Colonic mucosa (tissue), 4 donors: Measurements from ENCODE around the gene GSG1L. TPM values are rescaled to one million over a fixed set of nuclear protein-coding genes. Genes with fewer than 3 reads are reported as not detected.

Source experiments
- DNase-seq: peaks from one replicate; pipeline ENCODE4 v3.0.0-alpha.2; 2020
- H3K27ac ChIP-seq: fragments of 200-600 bp; one replicate; pipeline ENCODE4 v1.8.0; 2021
- H3K27me3 ChIP-seq: fragments of 200-600 bp; one replicate; pipeline ENCODE4 v1.8.0; 2021
- H3K36me3 ChIP-seq: fragments of 200-600 bp; one replicate; pipeline ENCODE4 v1.8.0; 2021
- H3K4me1 ChIP-seq: fragments of 200-600 bp; one replicate; pipeline ENCODE4 v1.8.0; 2021; ENCODE audit warnings: mild to moderate bottlenecking
- H3K4me3 ChIP-seq: fragments of 200-600 bp; one replicate; pipeline ENCODE4 v1.8.0; 2021
- H3K9ac ChIP-seq, 2 donors: one replicate each; pipeline ENCODE4 v1.7.0; 2013; ENCODE audit warnings: control low read depth in 2 of 2, low read depth in 2 of 2, low read length in 2 of 2
- H3K9me3 ChIP-seq: fragments of 200-600 bp; one replicate; pipeline ENCODE4 v1.8.0; 2021
- intact Hi-C: fragments of 100-400 bp; cut with DNase I; formaldehyde crosslinking; loops from one replicate; pipeline ENCODE4 v1.14.1; 2022
- total RNA-seq, 2 donors: library from RNA; stranded (reverse); fragmentation: NEBNext Ultra II Directional in 1 of 2; extraction: Animal tissue kit (Norgen Biotek cat#: 25700) in 1 of 2; gene quantifications; one replicate each; pipeline ENCODE4 v1.2.1, GENCODE V29; 2021
- TF ChIP-seq, protein P1 (sequence below): fragments of 200-600 bp; IDR thresholded peaks from one replicate; pipeline ENCODE4 v1.8.0; 2022; ENCODE audit warnings: antibody characterized with exemption, mild to moderate bottlenecking
- donor health status: healthy.
- donor health status: DM: no; HTN: no; CAD: no.
- donor health status: DM: no; HTN: no; CAD: no.

Gene GSG1L
- total RNA-seq, 2 donors from 2014 or later: 0.13 to 0.15 TPM

DNA sequence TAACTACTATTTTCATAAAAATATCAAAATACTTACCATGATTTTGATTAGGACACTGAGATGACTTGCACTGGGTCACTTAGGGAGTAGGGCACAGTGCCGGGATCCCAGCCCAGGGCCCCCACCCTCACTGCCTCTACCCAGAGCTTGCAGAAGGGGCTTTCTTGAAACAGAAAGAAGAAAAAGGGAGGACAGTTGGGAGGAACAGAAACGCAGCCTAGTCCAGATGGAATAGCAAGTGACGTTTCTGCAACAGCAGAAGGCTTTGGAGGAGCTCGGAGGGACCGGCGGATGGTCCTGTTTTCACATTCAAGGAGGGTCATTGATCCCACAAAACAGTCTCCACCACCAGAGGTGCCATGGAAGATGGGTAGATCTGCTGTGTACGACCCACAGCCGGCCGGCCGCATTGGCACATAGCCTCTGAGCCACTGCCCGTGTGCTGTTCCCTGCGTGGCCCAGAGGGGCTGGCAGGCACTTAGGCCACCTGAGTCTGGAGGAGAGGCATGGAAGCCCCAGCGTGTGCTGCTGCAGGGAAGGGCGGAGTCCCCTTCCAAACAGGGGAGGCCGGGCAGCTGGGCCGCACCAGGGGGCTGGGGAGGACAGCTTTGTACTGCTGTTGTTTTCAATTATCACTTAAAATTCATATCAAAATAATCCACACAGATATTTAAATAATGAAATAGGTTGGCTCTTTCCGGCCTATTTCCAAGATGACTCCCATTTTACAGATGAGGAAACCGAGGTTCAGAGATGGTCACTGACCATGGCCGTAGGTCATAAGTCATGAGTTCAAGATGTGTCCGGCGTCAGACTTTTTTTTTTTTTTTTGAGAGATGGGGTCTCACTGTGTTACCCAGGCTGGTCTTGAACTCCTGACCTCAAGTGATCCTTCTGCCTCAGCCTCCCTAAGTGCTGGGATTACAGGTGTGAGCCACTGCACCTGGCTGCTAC is 22.9 kb upstream of the GSG1L start:
- H3K9ac ChIP-seq: no peak overlapping the region
- no peak for DNase-seq
- H3K27ac ChIP-seq: no peak overlapping the region
- H3K4me1 ChIP-seq: peaks cover 4% of the 10 kb centered on the region
- no peak overlapping the region for H3K4me3 ChIP-seq
- intact Hi-C loops: no loop called here
- H3K27me3 ChIP-seq: no peaks in the 10 kb centered on the region
- no peaks in the 10 kb centered on the region for H3K9me3 ChIP-seq
- no peaks in the 10 kb centered on the region for H3K36me3 ChIP-seq
- TF ChIP-seq, protein P1, sequence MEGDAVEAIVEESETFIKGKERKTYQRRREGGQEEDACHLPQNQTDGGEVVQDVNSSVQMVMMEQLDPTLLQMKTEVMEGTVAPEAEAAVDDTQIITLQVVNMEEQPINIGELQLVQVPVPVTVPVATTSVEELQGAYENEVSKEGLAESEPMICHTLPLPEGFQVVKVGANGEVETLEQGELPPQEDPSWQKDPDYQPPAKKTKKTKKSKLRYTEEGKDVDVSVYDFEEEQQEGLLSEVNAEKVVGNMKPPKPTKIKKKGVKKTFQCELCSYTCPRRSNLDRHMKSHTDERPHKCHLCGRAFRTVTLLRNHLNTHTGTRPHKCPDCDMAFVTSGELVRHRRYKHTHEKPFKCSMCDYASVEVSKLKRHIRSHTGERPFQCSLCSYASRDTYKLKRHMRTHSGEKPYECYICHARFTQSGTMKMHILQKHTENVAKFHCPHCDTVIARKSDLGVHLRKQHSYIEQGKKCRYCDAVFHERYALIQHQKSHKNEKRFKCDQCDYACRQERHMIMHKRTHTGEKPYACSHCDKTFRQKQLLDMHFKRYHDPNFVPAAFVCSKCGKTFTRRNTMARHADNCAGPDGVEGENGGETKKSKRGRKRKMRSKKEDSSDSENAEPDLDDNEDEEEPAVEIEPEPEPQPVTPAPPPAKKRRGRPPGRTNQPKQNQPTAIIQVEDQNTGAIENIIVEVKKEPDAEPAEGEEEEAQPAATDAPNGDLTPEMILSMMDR: no peak

DNA sequence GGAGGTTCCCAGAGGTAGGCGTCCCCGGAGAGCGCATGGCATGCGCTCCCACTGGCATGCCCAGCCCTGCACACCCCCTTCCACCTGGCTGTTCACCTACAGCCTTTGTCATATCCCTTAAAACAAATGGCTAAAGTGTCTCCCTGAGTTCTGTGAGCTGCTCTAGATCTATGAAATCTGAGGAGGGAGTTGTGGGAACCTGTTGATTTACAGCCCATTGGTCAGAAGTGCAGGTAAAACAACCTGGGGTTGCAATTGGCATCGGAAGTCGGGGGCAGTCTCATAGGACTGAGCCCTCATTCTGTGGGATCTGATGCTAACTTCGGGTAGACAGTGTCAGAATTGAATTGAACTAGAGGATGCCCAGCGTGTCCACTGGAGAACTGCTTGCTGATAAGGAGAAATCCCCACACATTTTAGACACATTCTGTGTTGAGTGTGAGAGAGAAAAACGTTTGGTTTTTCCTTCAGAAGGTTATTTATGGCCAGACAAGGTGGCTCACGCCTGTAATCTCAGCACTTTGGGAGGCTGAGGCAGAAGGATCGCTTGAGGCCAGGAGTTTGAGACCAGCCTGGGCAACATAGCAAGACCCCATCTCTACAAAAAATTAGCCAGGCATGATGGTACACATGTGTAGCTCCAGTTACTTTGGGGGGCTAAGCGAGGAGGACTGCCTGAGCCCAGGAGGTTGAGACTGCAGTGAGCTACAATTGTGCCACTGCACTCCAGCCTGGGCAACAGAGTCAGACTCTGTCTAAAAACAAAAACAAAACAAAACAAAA is 22.1 kb upstream of the GSG1L start:
- intact Hi-C loops: no loop called here
- no peak overlapping the region for H3K4me3 ChIP-seq
- TF ChIP-seq, protein P1: no peak

GRCh38 chr16:28084209-28084608 is 20.7 kb upstream of the GSG1L start:
- Histone ChIP-seq H3K4me1 (peaks cover 4% of the 10 kb centered on the region), H3K27me3 (no peaks in the 10 kb centered on the region), H3K4me3 (no peak overlapping the region), H3K36me3 (no peaks in the 10 kb centered on the region), H3K27ac (no peak overlapping the region), H3K9ac (no peak overlapping the region), H3K9me3 (no peaks in the 10 kb centered on the region)
- intact Hi-C loops: no loop called here
- TF ChIP-seq, protein P1: no peak
- DNase-seq: no peak

More for the DNA sequence above, 22.1 kb upstream of the GSG1L start:
- peaks cover 4% of the 10 kb centered on the region for H3K4me1 ChIP-seq
- H3K36me3 ChIP-seq: no peaks in the 10 kb centered on the region
- no peaks in the 10 kb centered on the region for H3K27me3 ChIP-seq
- H3K9ac ChIP-seq: no peak overlapping the region
- no peak overlapping the region for H3K27ac ChIP-seq
- no peak for DNase-seq
- no peaks in the 10 kb centered on the region for H3K9me3 ChIP-seq

- intact Hi-C loops: no loop called here
- Histone ChIP-seq H3K4me1 (peaks cover 4% of the 10 kb centered on the region), H3K4me3 (no peak overlapping the region), H3K9me3 (no peaks in the 10 kb centered on the region), H3K27ac (no peak overlapping the region), H3K27me3 (no peaks in the 10 kb centered on the region), H3K36me3 (no peaks in the 10 kb centered on the region), H3K9ac (no peak overlapping the region)
- TF ChIP-seq, protein P1: no peak
- DNase-seq: no peak
Measured at GRCh38 chr16:28082624-28083023, 19.1 kb upstream of the GSG1L start.

DNA sequence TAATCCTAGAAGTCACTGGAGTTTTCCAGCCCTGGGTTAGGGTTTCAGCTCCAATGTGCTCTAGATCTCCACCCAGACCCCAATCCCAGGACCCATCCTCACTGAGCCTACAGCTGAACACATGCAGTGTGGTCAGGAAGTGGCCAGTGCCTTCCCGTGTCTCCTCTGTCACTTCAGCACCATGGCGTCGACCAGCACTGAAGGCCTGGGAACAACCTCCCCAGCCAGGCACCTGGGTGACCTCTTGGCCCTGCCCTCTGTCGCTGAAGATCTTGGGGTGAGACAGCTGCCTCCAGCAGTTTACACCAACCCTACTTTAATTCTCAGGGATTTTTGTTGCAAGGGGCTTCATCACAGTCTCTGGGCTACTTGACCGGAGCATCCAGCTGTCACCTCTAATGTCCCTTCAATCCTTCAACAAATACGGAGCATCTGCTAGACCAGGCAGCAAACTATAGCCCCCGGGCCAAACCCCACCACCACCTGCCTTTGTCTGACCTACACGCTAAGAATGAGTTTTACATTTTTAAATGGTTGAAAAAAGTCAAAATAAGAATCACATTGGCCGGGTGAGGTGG is 18.0 kb upstream of the GSG1L start:
- Histone ChIP-seq H3K27me3 (no peaks in the 10 kb centered on the region), H3K4me3 (no peak overlapping the region), H3K9me3 (no peaks in the 10 kb centered on the region), H3K36me3 (no peaks in the 10 kb centered on the region), H3K4me1 (peaks cover 4% of the 10 kb centered on the region), H3K27ac (no peak overlapping the region), H3K9ac (no peak overlapping the region)
- TF ChIP-seq, protein P1: no peak
- intact Hi-C loops: no loop called here
- no peak for DNase-seq
